Mammary epithelial cell (primary cell): ENCODE results near the gene MSMB.
"Not testable (repeated sequence)": the region's sequence is repeated elsewhere in the genome, so short reads cannot be mapped to it uniquely, and the experiment has no call there.

Experiments
- CTCF ChIP-seq, 2 donors: IDR thresholded peaks in 1 of 2; conservative IDR thresholded peaks in 1 of 2; 2 replicates each; pipeline ENCODE4 v1.5.1; 2011 to 2012; ENCODE audit warnings: inconsistent platforms in 2 of 2, low read length in 2 of 2, mild to moderate bottlenecking in 2 of 2, control low read depth in 1 of 2, low read depth in 1 of 2; ENCODE audit not compliant: insufficient read depth in 1 of 2; ENCODE audit errors: extremely low read depth in 1 of 2
- EZH2 ChIP-seq: IDR thresholded peaks from 2 replicates; pipeline ENCODE4 v1.6.1; 2012; ENCODE audit warnings: low read length, inconsistent platforms, borderline replicate concordance

DNA sequence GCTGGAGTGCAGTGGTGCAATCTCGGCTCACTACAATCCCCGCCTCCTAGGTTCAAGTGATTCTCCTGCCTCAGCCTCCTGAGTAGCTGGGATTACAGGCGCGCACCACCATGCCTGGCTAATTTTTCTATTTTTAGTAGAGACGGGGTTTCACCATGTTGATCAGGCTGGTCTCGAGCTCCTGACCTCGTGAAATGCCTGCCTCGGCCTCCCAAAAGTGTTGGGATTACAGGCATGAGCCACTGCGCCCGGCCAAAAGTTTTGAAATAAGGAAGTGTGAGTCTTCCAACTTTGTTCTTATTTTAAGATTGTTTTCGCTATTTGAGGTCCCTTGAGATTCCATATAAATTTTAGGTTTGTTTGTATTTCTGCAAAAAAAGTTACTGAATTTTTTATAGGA lies 41.3 kb upstream of the MSMB start:
- TF ChIP-seq CTCF (conservative IDR thresholded peaks at IDR 0.05 in 1 of 2, IDR thresholded peaks at IDR 0.05 in 1 of 2; ENCODE audit: extremely low read depth in 1 of 2, insufficient read depth in 1 of 2, low read depth in 1 of 2, low read length in 2 of 2); EZH2: not testable (repeated sequence)
